Stromal cell of bone marrow (primary cell): ENCODE measurements around the gene BRI3BP.
A peak's percentile ranks its signal among the peaks of the same experiment; 100 is the strongest.
"Not testable (repeated sequence)": the region's sequence is repeated elsewhere in the genome, so short reads cannot be mapped to it uniquely, and the experiment has no call there.

Source experiments
- DNase-seq: peaks from one replicate; pipeline ENCODE4 v3.0.0-alpha.2; 2012; ENCODE audit warnings: low read depth

The BRI3BP gene

GRCh38 chr12:125021771-125022170, 28.3 kb downstream of the BRI3BP start:
- no peak for DNase-seq

- no peak for DNase-seq
Observed at GRCh38 chr12:125023065-125023464, 29.6 kb downstream of the BRI3BP start.

- DNase-seq = no peak
Observed at GRCh38 chr12:125024949-125025563, 31.6 kb downstream of the BRI3BP start.

- DNase-seq = no peak
Observed at GRCh38 chr12:125025606-125026235, 32.3 kb downstream of the BRI3BP start.

GRCh38 chr12:125028106-125028505, 34.7 kb downstream of the BRI3BP start:
- DNase-seq = no peak

- no peak for DNase-seq
Observed at GRCh38 chr12:125029761-125030358, 36.4 kb downstream of the BRI3BP start.

- not testable (repeated sequence) for DNase-seq
Observed at GRCh38 chr12:125031471-125031870, 38.0 kb downstream of the BRI3BP start.

- no peak for DNase-seq
Observed at GRCh38 chr12:125032466-125033152, 39.2 kb downstream of the BRI3BP start.

- DNase-seq = no peak
Observed at GRCh38 chr12:125033288-125033687, 39.8 kb downstream of the BRI3BP start.

- DNase-seq = no peak
Observed at GRCh38 chr12:125038976-125039625, 45.7 kb downstream of the BRI3BP start.

- no peak for DNase-seq
Observed at GRCh38 chr12:125049093-125049458, 55.6 kb downstream of the BRI3BP start.

- DNase-seq = no peak
Observed at GRCh38 chr12:125050446-125050845, 57.0 kb downstream of the BRI3BP start.

- DNase-seq = no peak
Observed at GRCh38 chr12:125050868-125051267, 57.4 kb downstream of the BRI3BP start.

GRCh38 chr12:125053821-125054220, 60.4 kb downstream of the BRI3BP start:
- no peak for DNase-seq

GRCh38 chr12:125055591-125055990, 62.1 kb downstream of the BRI3BP start:
- DNase-seq = no peak

- DNase-seq = no peak
Observed at GRCh38 chr12:125056306-125056705, 62.9 kb downstream of the BRI3BP start.

- DNase-seq = no peak
Observed at GRCh38 chr12:125057708-125058107, 64.3 kb downstream of the BRI3BP start.

GRCh38 chr12:125061229-125061628, 67.8 kb downstream of the BRI3BP start:
- no peak for DNase-seq

- not testable (repeated sequence) for DNase-seq
Observed at GRCh38 chr12:125063522-125063921, 70.1 kb downstream of the BRI3BP start.

- no peak for DNase-seq
Observed at GRCh38 chr12:125064492-125064891, 71.0 kb downstream of the BRI3BP start.

GRCh38 chr12:125065021-125065918, 71.8 kb downstream of the BRI3BP start, which contains the start of gene AACS:
Gene AACS, plus strand, starts transcription at chr12:125065435. Its CDS starts 150 bp downstream, at chr12:125065585.
- DNase-seq = peak; percentile 31
